ENCODE results near the gene HLX.

DNA sequence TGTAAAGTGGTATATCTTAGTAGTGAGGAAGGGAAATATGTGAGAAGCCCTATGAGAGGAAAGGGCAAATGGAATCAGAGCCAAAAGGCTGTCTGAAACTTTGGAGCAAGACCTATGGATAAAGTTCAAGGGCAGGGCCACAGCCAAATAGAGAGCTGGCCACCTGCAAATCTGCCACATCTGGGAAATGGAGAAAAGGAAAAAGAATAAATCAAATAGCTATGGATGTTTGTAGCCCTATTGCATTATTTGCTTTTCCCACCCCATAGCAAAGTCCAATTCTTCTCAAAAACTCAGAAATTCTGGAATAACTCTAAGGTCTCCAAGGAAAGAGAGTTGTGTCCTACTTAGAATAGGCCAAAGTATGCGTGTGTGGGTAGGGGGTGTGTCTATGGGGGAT lies 4.0 kb upstream of the HLX start:
- TF ChIP-seq, protein P1, sequence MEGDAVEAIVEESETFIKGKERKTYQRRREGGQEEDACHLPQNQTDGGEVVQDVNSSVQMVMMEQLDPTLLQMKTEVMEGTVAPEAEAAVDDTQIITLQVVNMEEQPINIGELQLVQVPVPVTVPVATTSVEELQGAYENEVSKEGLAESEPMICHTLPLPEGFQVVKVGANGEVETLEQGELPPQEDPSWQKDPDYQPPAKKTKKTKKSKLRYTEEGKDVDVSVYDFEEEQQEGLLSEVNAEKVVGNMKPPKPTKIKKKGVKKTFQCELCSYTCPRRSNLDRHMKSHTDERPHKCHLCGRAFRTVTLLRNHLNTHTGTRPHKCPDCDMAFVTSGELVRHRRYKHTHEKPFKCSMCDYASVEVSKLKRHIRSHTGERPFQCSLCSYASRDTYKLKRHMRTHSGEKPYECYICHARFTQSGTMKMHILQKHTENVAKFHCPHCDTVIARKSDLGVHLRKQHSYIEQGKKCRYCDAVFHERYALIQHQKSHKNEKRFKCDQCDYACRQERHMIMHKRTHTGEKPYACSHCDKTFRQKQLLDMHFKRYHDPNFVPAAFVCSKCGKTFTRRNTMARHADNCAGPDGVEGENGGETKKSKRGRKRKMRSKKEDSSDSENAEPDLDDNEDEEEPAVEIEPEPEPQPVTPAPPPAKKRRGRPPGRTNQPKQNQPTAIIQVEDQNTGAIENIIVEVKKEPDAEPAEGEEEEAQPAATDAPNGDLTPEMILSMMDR (IDR thresholded peaks at IDR 0.05): no peak
- no peak for TF ChIP-seq POLR2A (IDR thresholded peaks at IDR 0.05)

Data from transverse colon (tissue), 3 donors.